GM12864 (cell line): ENCODE data around the gene SPDEF.

Source experiments
- DNase-seq: peaks from one replicate; pipeline ENCODE4 v3.0.0-alpha.2; 2011; ENCODE audit warnings: low read depth
- H3K4me3 ChIP-seq: 2 replicates; pipeline ENCODE4 v1.5.1; 2011; ENCODE audit warnings: mild to moderate bottlenecking, low read depth, low read length, control low read depth
- TF ChIP-seq, protein P1 (sequence below): IDR thresholded peaks from 2 replicates; pipeline ENCODE4 v1.5.1; 2011; ENCODE audit warnings: low read depth, mild to moderate bottlenecking, moderate library complexity, low read length, control low read depth, inconsistent platforms; ENCODE audit errors: missing control alignments

Gene SPDEF

DNA sequence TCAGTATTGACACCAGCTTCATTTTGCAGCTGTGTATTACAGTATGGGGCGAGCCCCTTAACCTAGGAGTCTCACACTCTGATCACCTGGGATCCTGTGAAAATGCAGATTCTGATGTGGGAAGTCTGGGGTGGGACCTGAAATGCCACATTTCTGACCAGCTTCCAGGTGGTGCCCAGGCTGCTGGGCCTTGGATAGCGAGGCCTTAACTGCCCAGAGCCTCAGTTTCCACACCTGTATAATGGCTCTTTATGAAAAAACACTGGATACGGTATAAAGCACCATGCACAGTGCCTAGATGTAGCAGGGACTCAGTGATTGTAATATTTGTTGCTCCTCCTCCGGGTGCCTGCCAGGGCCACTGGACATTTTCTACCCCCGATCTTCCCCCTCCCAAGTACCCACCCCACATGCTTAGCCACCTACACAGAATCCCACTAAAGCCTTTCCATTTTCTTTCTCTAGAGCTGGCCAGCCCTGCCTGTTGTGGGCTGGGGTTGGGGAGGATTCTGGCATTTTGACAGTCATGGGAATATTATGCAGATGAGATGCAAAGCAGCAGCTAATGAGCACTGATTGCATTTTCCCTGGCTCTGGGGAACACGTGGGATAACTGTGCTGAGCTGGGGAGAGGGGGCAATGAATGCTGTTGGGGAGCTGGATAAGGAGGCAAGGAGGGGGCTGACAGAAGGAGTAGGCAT is 44.8 kb downstream of the SPDEF start:
- TF ChIP-seq, protein P1, sequence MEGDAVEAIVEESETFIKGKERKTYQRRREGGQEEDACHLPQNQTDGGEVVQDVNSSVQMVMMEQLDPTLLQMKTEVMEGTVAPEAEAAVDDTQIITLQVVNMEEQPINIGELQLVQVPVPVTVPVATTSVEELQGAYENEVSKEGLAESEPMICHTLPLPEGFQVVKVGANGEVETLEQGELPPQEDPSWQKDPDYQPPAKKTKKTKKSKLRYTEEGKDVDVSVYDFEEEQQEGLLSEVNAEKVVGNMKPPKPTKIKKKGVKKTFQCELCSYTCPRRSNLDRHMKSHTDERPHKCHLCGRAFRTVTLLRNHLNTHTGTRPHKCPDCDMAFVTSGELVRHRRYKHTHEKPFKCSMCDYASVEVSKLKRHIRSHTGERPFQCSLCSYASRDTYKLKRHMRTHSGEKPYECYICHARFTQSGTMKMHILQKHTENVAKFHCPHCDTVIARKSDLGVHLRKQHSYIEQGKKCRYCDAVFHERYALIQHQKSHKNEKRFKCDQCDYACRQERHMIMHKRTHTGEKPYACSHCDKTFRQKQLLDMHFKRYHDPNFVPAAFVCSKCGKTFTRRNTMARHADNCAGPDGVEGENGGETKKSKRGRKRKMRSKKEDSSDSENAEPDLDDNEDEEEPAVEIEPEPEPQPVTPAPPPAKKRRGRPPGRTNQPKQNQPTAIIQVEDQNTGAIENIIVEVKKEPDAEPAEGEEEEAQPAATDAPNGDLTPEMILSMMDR = no peak
- no peak for DNase-seq
- no peak overlapping the region for H3K4me3 ChIP-seq

- no peak overlapping the region for H3K4me3 ChIP-seq
- no peak for DNase-seq
- TF ChIP-seq, protein P1 = no peak
These were observed 45.8 kb downstream of the SPDEF start for GRCh38 chr6:34510299-34510698.

- TF ChIP-seq, protein P1 = no peak
- DNase-seq = no peak
- no peak overlapping the region for H3K4me3 ChIP-seq
These were observed 46.3 kb downstream of the SPDEF start for GRCh38 chr6:34509782-34510181.

GRCh38 chr6:34508425-34508824 is 47.7 kb downstream of the SPDEF start:
- no peak for DNase-seq
- TF ChIP-seq, protein P1 = no peak
- H3K4me3 ChIP-seq = no peak overlapping the region

DNA sequence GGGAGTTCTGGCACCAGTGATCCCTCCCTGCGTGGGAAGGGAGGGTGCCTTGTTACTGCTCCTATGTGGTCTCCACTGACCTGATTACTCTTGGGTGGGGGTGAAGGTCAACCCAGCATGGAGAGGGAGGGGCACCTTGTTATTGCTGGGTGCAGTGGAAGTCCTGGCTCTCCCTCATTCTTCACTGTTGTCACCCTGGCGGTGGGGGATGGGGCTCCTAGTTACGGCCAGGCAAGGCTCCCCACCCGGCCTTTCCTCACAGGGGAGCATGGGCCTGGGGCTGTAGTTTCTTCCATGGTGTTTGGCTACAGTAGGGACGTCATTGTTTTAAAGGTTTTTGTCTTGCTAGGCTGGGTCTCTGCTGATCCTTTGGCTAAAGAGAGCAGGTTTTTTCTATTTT is 49.4 kb downstream of the SPDEF start:
- DNase-seq = no peak
- H3K4me3 ChIP-seq = no peak overlapping the region

GRCh38 chr6:34497411-34497810 is 58.7 kb downstream of the SPDEF start:
- no peak overlapping the region for H3K4me3 ChIP-seq
- TF ChIP-seq, protein P1 = no peak
- DNase-seq = no peak

More for the DNA sequence above, 49.4 kb downstream of the SPDEF start:
- TF ChIP-seq, protein P1 = no peak

DNA sequence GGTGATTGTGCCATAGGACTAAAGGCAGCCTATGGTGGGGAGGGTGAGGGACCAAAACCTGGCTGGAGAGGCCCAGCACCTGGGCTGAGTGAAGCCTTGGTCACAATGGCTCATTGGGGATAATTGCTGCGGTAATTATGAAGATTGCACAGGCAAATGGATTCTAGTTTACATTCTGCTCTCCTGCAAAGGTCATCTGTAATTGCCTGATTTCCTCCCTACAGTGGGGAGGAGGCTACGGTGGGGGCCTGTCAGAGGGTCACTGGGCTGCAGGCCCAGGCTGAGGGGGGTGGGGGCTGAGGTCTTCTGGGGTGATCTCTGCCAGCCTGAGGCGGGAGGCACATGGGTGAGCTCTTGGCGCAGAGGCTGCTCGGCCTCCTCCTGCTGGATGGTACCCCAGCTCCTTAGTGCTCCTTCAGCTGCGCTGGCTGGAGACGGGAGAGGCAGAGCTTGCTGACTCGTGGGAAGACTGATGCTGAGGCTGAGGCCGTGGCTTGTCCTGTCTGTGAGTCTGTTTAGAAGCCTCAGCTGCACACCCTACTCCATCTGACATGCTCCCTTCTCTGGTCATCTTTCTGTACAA is 59.9 kb downstream of the SPDEF start:
- no peak for DNase-seq
- H3K4me3 ChIP-seq = no peak overlapping the region
- TF ChIP-seq, protein P1 = no peak
